OCI-LY1 (cell line): ENCODE measurements around the gene CFL1.

ENCODE experiments used
- H2AFZ ChIP-seq: fragments of 200-600 bp; sonication (generic), shearing (Covaris generic); 2 replicates; pipeline ENCODE4 v1.6.0; 2014; ENCODE audit warnings: antibody characterized with exemption, mild to moderate bottlenecking, low read length
- H3F3A ChIP-seq: fragments of 200-600 bp; sonication (generic), shearing (Covaris generic); 2 replicates; pipeline ENCODE4 v1.6.0; 2014; ENCODE audit warnings: mild to moderate bottlenecking, antibody characterized with exemption, low read length, moderate library complexity; ENCODE audit not compliant: insufficient read depth
- H3K27ac ChIP-seq: fragments of 200-600 bp; sonication (generic); 2 replicates; pipeline ENCODE4 v1.5.1; 2014; ENCODE audit warnings: low read length, mixed run types, mild to moderate bottlenecking, low read depth; ENCODE audit not compliant: poor library complexity, severe bottlenecking
- H3K27me3 ChIP-seq: fragments of 200-600 bp; sonication (generic); 2 replicates; pipeline ENCODE4 v1.6.0; 2014; ENCODE audit warnings: antibody characterized with exemption, mild to moderate bottlenecking, low read length, moderate library complexity; ENCODE audit not compliant: insufficient read depth
- H3K36me3 ChIP-seq: fragments of 200-600 bp; sonication (generic); 2 replicates; pipeline ENCODE4 v1.6.1; 2014; ENCODE audit warnings: mild to moderate bottlenecking, antibody characterized with exemption, low read length, moderate library complexity, mixed read lengths; ENCODE audit not compliant: insufficient read depth
- H3K4me1 ChIP-seq: fragments of 200-600 bp; sonication (generic); 2 replicates; pipeline ENCODE4 v1.5.1; 2014; ENCODE audit warnings: mild to moderate bottlenecking, low read length, moderate library complexity; ENCODE audit not compliant: insufficient read depth, severe bottlenecking
- H3K4me2 ChIP-seq: fragments of 200-600 bp; sonication (generic), shearing (Covaris generic); 2 replicates; pipeline ENCODE4 v1.6.1; 2014; ENCODE audit warnings: low read length
- H3K4me3 ChIP-seq: fragments of 200-600 bp; sonication (generic); 2 replicates; pipeline ENCODE4 v1.5.1; 2014; ENCODE audit warnings: low read length, low read depth, mild to moderate bottlenecking, mixed read lengths; ENCODE audit not compliant: poor library complexity, severe bottlenecking
- H3K79me2 ChIP-seq: fragments of 200-600 bp; shearing (Covaris generic); 2 replicates; pipeline ENCODE4 v1.6.1; 2016; ENCODE audit warnings: mixed run types, low read length, mixed read lengths; ENCODE audit not compliant: insufficient read depth
- H3K9ac ChIP-seq: fragments of 200-600 bp; sonication (generic), shearing (Covaris generic); 2 replicates; pipeline ENCODE4 v1.6.1; 2014; ENCODE audit warnings: mild to moderate bottlenecking, low read length, mixed read lengths
- H3K9me2 ChIP-seq: fragments of 200-600 bp; sonication (generic), shearing (Covaris generic); 2 replicates; pipeline ENCODE4 v1.6.1; 2014; ENCODE audit warnings: low read depth, mild to moderate bottlenecking, low read length, mixed read lengths
- H3K9me3 ChIP-seq: fragments of 200-600 bp; shearing (Covaris generic); 2 replicates; pipeline ENCODE4 v1.6.1; 2014; ENCODE audit warnings: low read length, mixed read lengths
- H4K20me1 ChIP-seq: fragments of 200-600 bp; sonication (generic), shearing (Covaris generic); 2 replicates; pipeline ENCODE4 v1.6.0; 2016; ENCODE audit warnings: mild to moderate bottlenecking, low read length; ENCODE audit not compliant: insufficient read depth
- CTCF ChIP-seq: fragments of 200-600 bp; sonication (generic), shearing (Covaris generic); IDR thresholded peaks from 2 replicates; pipeline ENCODE4 v1.5.1; 2017; ENCODE audit warnings: mild to moderate bottlenecking, antibody characterized with exemption, low read length, moderate library complexity, mixed read lengths
- EZH2 ChIP-seq: fragments of 200-600 bp; sonication (generic), shearing (Covaris generic); IDR thresholded peaks from 2 replicates; pipeline ENCODE4 v1.8.0; 2017; ENCODE audit warnings: borderline replicate concordance, mixed run types, mild to moderate bottlenecking, antibody characterized with exemption, low read length, moderate library complexity, mixed read lengths

The CFL1 gene

GRCh38 chr11:65810046-65810868, 47.7 kb downstream of the CFL1 start:
- no peaks in the 10 kb centered on the region for H3K9me3 ChIP-seq

GRCh38 chr11:65809496-65809895, 48.5 kb downstream of the CFL1 start:
- H3F3A ChIP-seq: no peaks in the 10 kb centered on the region
- H3K36me3 ChIP-seq: no peaks in the 10 kb centered on the region
- peaks cover 18% of the 10 kb centered on the region for H3K27me3 ChIP-seq
- H2AFZ ChIP-seq: no peak overlapping the region
- TF ChIP-seq EZH2 (no peak), CTCF (no peak)
- H3K4me2 ChIP-seq: no peak overlapping the region
- no peaks in the 10 kb centered on the region for H3K4me1 ChIP-seq
- H3K9me3 ChIP-seq: no peaks in the 10 kb centered on the region
- no peak overlapping the region for H3K9ac ChIP-seq
- no peak overlapping the region for H3K4me3 ChIP-seq
- H3K9me2 ChIP-seq: no peaks in the 10 kb centered on the region
- H4K20me1 ChIP-seq: no peaks in the 10 kb centered on the region
- no peak overlapping the region for H3K27ac ChIP-seq
- no peaks in the 10 kb centered on the region for H3K79me2 ChIP-seq

More at GRCh38 chr11:65810046-65810868, 47.7 kb downstream of the CFL1 start:
- H3K36me3 ChIP-seq: no peaks in the 10 kb centered on the region
- TF ChIP-seq CTCF (no peak), EZH2 (no peak)
- H4K20me1 ChIP-seq: no peaks in the 10 kb centered on the region
- H3K79me2 ChIP-seq: no peaks in the 10 kb centered on the region
- no peak overlapping the region for H3K27ac ChIP-seq
- no peaks in the 10 kb centered on the region for H3F3A ChIP-seq
- peaks cover 18% of the 10 kb centered on the region for H3K27me3 ChIP-seq
- no peak overlapping the region for H3K9ac ChIP-seq
- H3K9me2 ChIP-seq: no peaks in the 10 kb centered on the region
- no peak overlapping the region for H3K4me3 ChIP-seq
- no peak overlapping the region for H2AFZ ChIP-seq
- no peaks in the 10 kb centered on the region for H3K4me1 ChIP-seq
- no peak overlapping the region for H3K4me2 ChIP-seq

GRCh38 chr11:65808744-65809341, 49.1 kb downstream of the CFL1 start:
- no peak overlapping the region for H3K4me2 ChIP-seq
- no peak overlapping the region for H3K27ac ChIP-seq
- TF ChIP-seq CTCF (no peak), EZH2 (no peak)
- no peak overlapping the region for H2AFZ ChIP-seq
- no peaks in the 10 kb centered on the region for H3K4me1 ChIP-seq
- H3K9me3 ChIP-seq: no peaks in the 10 kb centered on the region
- H3K9ac ChIP-seq: no peak overlapping the region
- H3F3A ChIP-seq: no peaks in the 10 kb centered on the region
- no peaks in the 10 kb centered on the region for H3K36me3 ChIP-seq
- H4K20me1 ChIP-seq: no peaks in the 10 kb centered on the region
- H3K27me3 ChIP-seq: peaks cover 18% of the 10 kb centered on the region
- H3K4me3 ChIP-seq: no peak overlapping the region
- H3K9me2 ChIP-seq: no peaks in the 10 kb centered on the region
- H3K79me2 ChIP-seq: no peaks in the 10 kb centered on the region
